ENCODE data around the gene VPS13D.
"Not testable (repeated sequence)": the region's sequence is repeated elsewhere in the genome, so short reads cannot be mapped to it uniquely, and the experiment has no call there.

The VPS13D gene

GRCh38 chr1:12453400-12454343 is 223.8 kb downstream of the VPS13D start:
- DNase-seq (ENCODE audit: low read depth), result no peak
- no peak for TF ChIP-seq CTCF (IDR thresholded peaks at IDR 0.05; ENCODE audit: control insufficient read depth, extremely low read depth, insufficient read depth)
- no peak overlapping the region for H3K4me3 ChIP-seq (ENCODE audit: low read depth, low read length)

GRCh38 chr1:12454406-12455391 is 224.9 kb downstream of the VPS13D start:
- H3K4me3 ChIP-seq (ENCODE audit: low read depth, low read length), result no peak overlapping the region
- no peak for TF ChIP-seq CTCF (IDR thresholded peaks at IDR 0.05; ENCODE audit: control insufficient read depth, extremely low read depth, insufficient read depth)
- DNase-seq (ENCODE audit: low read depth), result no peak

- H3K4me3 ChIP-seq (ENCODE audit: low read depth, low read length); DNase-seq (ENCODE audit: low read depth): not testable (repeated sequence)
Observed at GRCh38 chr1:12456081-12456480, 226.3 kb downstream of the VPS13D start.

GRCh38 chr1:12456979-12457378 is 227.1 kb downstream of the VPS13D start:
- TF ChIP-seq CTCF (IDR thresholded peaks at IDR 0.05; ENCODE audit: control insufficient read depth, extremely low read depth, insufficient read depth), result no peak
- no peak for DNase-seq (ENCODE audit: low read depth)
- no peak overlapping the region for H3K4me3 ChIP-seq (ENCODE audit: low read depth, low read length)

GRCh38 chr1:12457771-12458170 is 227.9 kb downstream of the VPS13D start:
- no peak overlapping the region for H3K4me3 ChIP-seq (ENCODE audit: low read depth, low read length)
- DNase-seq (ENCODE audit: low read depth), result no peak
- TF ChIP-seq CTCF (IDR thresholded peaks at IDR 0.05; ENCODE audit: control insufficient read depth, extremely low read depth, insufficient read depth), result no peak

- DNase-seq (ENCODE audit: low read depth), result no peak
- no peak overlapping the region for H3K4me3 ChIP-seq (ENCODE audit: low read depth, low read length)
- no peak for TF ChIP-seq CTCF (IDR thresholded peaks at IDR 0.05; ENCODE audit: control insufficient read depth, extremely low read depth, insufficient read depth)
Observed at GRCh38 chr1:12458571-12458970, 228.7 kb downstream of the VPS13D start.

- DNase-seq (ENCODE audit: low read depth), result no peak
- no peak for TF ChIP-seq CTCF (IDR thresholded peaks at IDR 0.05; ENCODE audit: control insufficient read depth, extremely low read depth, insufficient read depth)
Observed at GRCh38 chr1:12460121-12460520, 230.3 kb downstream of the VPS13D start.

More at GRCh38 chr1:12460121-12460520, 230.3 kb downstream of the VPS13D start:
- H3K4me3 ChIP-seq (ENCODE audit: low read depth, low read length), result no peak overlapping the region

Measured in LNCaP clone FGC (cell line).